PFSK-1 (cell line): Measurements from ENCODE around the gene SCYL2.

ENCODE experiments used
- FOXP2 ChIP-seq: optimal IDR thresholded peaks from 2 replicates; pipeline ENCODE3; 2011; ENCODE audit warnings: borderline replicate concordance, control low read depth, inconsistent platforms; ENCODE audit not compliant: insufficient read depth; ENCODE audit errors: extremely low read length, extremely low read depth
- POLR2AphosphoS5 ChIP-seq: IDR thresholded peaks from 2 replicates; pipeline ENCODE4 v1.6.1; 2012; ENCODE audit warnings: low read depth, mild to moderate bottlenecking, control low read depth, low read length, moderate library complexity
- REST ChIP-seq, 2 experiments: IDR thresholded peaks; 2 replicates each; pipeline versions ENCODE4 v1.6.1 to v1.8.0; 2011 to 2012; ENCODE audit warnings: low read depth in 2 of 2, low read length in 2 of 2, control low read depth in 1 of 2, inconsistent platforms in 1 of 2, mild to moderate bottlenecking in 1 of 2, moderate library complexity in 1 of 2; ENCODE audit not compliant: insufficient read depth in 1 of 2
- SIN3A ChIP-seq: IDR thresholded peaks from 2 replicates; pipeline ENCODE4 v1.6.1; 2012; ENCODE audit warnings: mild to moderate bottlenecking, low read length, moderate library complexity, borderline replicate concordance; ENCODE audit not compliant: insufficient read depth
- TAF1 ChIP-seq: IDR thresholded peaks from 2 replicates; pipeline ENCODE4 v1.6.1; 2012; ENCODE audit warnings: low read length, control low read depth, borderline replicate concordance; ENCODE audit not compliant: insufficient read depth

The SCYL2 gene

GRCh38 chr12:100290016-100290415 is 23.0 kb downstream of the SCYL2 start:
- no peak for TF ChIP-seq FOXP2
- no peak for TF ChIP-seq REST (IDR thresholded peaks at IDR 0.05; ENCODE audit: insufficient read depth in 1 of 2, low read depth in 2 of 2, low read length in 2 of 2)
- TF ChIP-seq POLR2AphosphoS5 = no peak
- TF ChIP-seq SIN3A = no peak
- TF ChIP-seq TAF1 = no peak

GRCh38 chr12:100293017-100293416 is 26.0 kb downstream of the SCYL2 start:
- TF ChIP-seq FOXP2 (no peak), TAF1 (no peak), POLR2AphosphoS5 (no peak), SIN3A (no peak), REST (IDR thresholded peaks at IDR 0.05; ENCODE audit: insufficient read depth in 1 of 2, low read depth in 2 of 2, low read length in 2 of 2) (no peak)

- no peak for TF ChIP-seq TAF1
- TF ChIP-seq REST (IDR thresholded peaks at IDR 0.05; ENCODE audit: insufficient read depth in 1 of 2, low read depth in 2 of 2, low read length in 2 of 2) = no peak
- TF ChIP-seq SIN3A = no peak
- TF ChIP-seq FOXP2 = no peak
Measured at GRCh38 chr12:100295764-100296555, 29.0 kb downstream of the SCYL2 start.

- TF ChIP-seq FOXP2 (no peak), POLR2AphosphoS5 (no peak), REST (IDR thresholded peaks at IDR 0.05; ENCODE audit: insufficient read depth in 1 of 2, low read depth in 2 of 2, low read length in 2 of 2) (no peak), TAF1 (no peak), SIN3A (no peak)
Measured at GRCh38 chr12:100302081-100302480, 35.1 kb downstream of the SCYL2 start.

GRCh38 chr12:100303831-100304230 is 36.9 kb downstream of the SCYL2 start:
- TF ChIP-seq REST (IDR thresholded peaks at IDR 0.05; ENCODE audit: insufficient read depth in 1 of 2, low read depth in 2 of 2, low read length in 2 of 2) (no peak), POLR2AphosphoS5 (no peak), FOXP2 (no peak), TAF1 (no peak), SIN3A (no peak)
